ENCODE results near the gene DOCK2.

Gene DOCK2

DNA sequence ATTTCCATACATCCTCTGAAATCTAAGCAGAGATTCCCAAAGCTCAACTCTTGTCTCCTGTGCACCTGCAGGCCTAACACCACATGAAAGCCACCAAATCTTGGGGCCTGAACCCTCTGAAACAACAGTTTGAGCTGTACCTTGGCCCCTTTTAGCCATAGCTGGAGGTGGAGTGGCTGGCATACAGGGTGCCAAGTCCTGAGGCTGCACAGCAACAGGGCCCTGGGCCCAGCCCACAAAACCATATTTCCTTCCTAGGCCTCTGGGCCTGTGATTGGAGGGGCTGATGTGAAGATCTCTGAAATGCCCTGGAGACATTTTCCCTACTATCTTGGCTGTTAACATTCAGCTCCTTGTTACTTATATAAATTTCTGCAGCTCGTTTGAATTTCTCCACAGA, 26.5 kb downstream of the DOCK2 start:
- no peaks in the 10 kb centered on the region for H3K9me3 ChIP-seq (ENCODE audit: control insufficient read depth, insufficient read depth, low read depth, low read length)
- ChIA-PET POLR2A (no interaction called here), CTCF (no interaction called here)
- TF ChIP-seq ZIC2 (tag by site-specific recombination; IDR thresholded peaks at IDR 0.05) (no peak), ZNF626 (tag by site-specific recombination; IDR thresholded peaks at IDR 0.05) (no peak), ZNF214 (tag by site-specific recombination; IDR thresholded peaks at IDR 0.05; ENCODE audit: borderline replicate concordance) (no peak), ZNF274 (IDR thresholded peaks at IDR 0.05; ENCODE audit: low read length) (no peak), ZNF274 (tag by site-specific recombination; IDR thresholded peaks at IDR 0.05; ENCODE audit: borderline replicate concordance) (no peak), ZNF747 (tag by site-specific recombination; IDR thresholded peaks at IDR 0.05) (no peak), ZNF341 (tag by site-specific recombination; IDR thresholded peaks at IDR 0.05; ENCODE audit: low read depth) (no peak), HOXD13 (CRISPR knock-in tag; IDR thresholded peaks at IDR 0.05; ENCODE audit: borderline replicate concordance) (no peak), ZFP41 (tag by site-specific recombination; IDR thresholded peaks at IDR 0.05; ENCODE audit: borderline replicate concordance) (no peak), ZNF184 (tag by site-specific recombination; IDR thresholded peaks at IDR 0.05) (no peak), ZNF114 (tag by site-specific recombination; IDR thresholded peaks at IDR 0.05) (no peak), ZNF510 (tag by site-specific recombination; IDR thresholded peaks at IDR 0.05; ENCODE audit: insufficient replicate concordance) (no peak)
- TF ChIP-seq, protein P1, sequence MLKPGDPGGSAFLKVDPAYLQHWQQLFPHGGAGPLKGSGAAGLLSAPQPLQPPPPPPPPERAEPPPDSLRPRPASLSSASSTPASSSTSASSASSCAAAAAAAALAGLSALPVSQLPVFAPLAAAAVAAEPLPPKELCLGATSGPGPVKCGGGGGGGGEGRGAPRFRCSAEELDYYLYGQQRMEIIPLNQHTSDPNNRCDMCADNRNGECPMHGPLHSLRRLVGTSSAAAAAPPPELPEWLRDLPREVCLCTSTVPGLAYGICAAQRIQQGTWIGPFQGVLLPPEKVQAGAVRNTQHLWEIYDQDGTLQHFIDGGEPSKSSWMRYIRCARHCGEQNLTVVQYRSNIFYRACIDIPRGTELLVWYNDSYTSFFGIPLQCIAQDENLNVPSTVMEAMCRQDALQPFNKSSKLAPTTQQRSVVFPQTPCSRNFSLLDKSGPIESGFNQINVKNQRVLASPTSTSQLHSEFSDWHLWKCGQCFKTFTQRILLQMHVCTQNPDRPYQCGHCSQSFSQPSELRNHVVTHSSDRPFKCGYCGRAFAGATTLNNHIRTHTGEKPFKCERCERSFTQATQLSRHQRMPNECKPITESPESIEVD (tag by site-specific recombination; IDR thresholded peaks at IDR 0.05), result no peak
- TF ChIP-seq, protein P2, sequence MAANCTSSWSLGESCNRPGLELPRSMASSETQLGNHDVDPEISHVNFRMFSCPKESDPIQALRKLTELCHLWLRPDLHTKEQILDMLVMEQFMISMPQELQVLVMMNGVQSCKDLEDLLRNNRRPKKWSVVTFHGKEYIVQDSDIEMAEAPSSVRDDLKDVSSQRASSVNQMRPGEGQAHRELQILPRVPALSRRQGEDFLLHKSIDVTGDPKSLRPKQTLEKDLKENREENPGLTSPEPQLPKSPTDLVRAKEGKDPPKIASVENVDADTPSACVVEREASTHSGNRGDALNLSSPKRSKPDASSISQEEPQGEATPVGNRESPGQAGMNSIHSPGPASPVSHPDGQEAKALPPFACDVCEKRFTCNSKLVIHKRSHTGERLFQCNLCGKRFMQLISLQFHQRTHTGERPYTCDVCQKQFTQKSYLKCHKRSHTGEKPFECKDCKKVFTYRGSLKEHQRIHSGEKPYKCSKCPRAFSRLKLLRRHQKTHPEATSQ (tag by site-specific recombination; IDR thresholded peaks at IDR 0.05), result no peak
- no peak overlapping the region for H3K4me3 ChIP-seq (ENCODE audit: low read depth, low read length)
- H3K36me3 ChIP-seq (ENCODE audit: control insufficient read depth in 2 of 2, insufficient read depth in 1 of 2, low read length in 2 of 2), result no peaks in the 10 kb centered on the region
- H3K27ac ChIP-seq (ENCODE audit: extremely low read depth, low read depth, low read length), result no peak overlapping the region
- H3K4me1 ChIP-seq (ENCODE audit: control insufficient read depth, insufficient read depth, low read length), result no peaks in the 10 kb centered on the region

DNA sequence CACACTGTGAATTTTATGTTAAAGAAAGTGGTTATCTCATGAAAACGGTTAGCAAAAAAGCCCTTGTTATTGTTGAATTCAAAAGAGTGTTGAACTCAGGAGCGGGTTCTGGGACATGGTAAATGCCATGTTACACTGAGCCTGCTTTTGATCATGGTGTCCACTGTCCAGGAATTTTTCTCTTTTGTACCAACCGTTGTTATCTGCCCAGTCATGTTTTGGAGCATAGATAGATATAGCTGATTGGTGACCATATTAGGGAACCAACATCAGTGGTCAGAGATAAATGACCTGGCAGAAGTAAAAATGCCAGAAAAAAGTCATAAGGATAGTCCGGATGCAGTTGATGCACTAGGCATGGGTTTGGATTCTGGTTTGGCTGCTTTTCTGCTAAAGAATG, 29.3 kb downstream of the DOCK2 start:
- CTCF ChIA-PET, result no interaction called here
- POLR2A ChIA-PET, result no interaction called here
- Histone ChIP-seq H3K9me3 (ENCODE audit: control insufficient read depth, insufficient read depth, low read depth, low read length) (no peaks in the 10 kb centered on the region), H3K36me3 (ENCODE audit: control insufficient read depth in 2 of 2, insufficient read depth in 1 of 2, low read length in 2 of 2) (no peaks in the 10 kb centered on the region), H3K4me3 (ENCODE audit: low read depth, low read length) (no peak overlapping the region), H3K27ac (ENCODE audit: extremely low read depth, low read depth, low read length) (no peak overlapping the region), H3K4me1 (ENCODE audit: control insufficient read depth, insufficient read depth, low read length) (no peaks in the 10 kb centered on the region)
- TF ChIP-seq, protein P3, sequence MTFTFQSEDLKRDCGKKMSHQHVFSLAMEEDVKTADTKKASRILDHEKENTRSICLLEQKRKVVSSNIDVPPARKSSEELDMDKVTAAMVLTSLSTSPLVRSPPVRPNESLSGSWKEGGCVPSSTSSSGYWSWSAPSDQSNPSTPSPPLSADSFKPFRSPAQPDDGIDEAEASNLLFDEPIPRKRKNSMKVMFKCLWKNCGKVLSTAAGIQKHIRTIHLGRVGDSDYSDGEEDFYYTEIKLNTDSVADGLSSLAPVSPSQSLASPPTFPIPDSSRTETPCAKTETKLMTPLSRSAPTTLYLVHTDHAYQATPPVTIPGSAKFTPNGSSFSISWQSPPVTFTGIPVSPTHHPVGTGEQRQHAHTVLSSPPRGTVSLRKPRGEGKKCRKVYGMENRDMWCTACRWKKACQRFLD (tag by site-specific recombination; IDR thresholded peaks at IDR 0.05), result no peak
- TF ChIP-seq, protein P4, sequence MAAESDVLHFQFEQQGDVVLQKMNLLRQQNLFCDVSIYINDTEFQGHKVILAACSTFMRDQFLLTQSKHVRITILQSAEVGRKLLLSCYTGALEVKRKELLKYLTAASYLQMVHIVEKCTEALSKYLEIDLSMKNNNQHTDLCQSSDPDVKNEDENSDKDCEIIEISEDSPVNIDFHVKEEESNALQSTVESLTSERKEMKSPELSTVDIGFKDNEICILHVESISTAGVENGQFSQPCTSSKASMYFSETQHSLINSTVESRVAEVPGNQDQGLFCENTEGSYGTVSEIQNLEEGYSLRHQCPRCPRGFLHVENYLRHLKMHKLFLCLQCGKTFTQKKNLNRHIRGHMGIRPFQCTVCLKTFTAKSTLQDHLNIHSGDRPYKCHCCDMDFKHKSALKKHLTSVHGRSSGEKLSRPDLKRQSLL (tag by site-specific recombination; IDR thresholded peaks at IDR 0.05), result no peak
- TF ChIP-seq RBAK (tag by site-specific recombination; IDR thresholded peaks at IDR 0.05), result no peak
- no peak for TF ChIP-seq ZNF701 (tag by site-specific recombination; IDR thresholded peaks at IDR 0.05)
- no peak for TF ChIP-seq ZNF658 (tag by site-specific recombination; IDR thresholded peaks at IDR 0.05)
- TF ChIP-seq, protein P5, sequence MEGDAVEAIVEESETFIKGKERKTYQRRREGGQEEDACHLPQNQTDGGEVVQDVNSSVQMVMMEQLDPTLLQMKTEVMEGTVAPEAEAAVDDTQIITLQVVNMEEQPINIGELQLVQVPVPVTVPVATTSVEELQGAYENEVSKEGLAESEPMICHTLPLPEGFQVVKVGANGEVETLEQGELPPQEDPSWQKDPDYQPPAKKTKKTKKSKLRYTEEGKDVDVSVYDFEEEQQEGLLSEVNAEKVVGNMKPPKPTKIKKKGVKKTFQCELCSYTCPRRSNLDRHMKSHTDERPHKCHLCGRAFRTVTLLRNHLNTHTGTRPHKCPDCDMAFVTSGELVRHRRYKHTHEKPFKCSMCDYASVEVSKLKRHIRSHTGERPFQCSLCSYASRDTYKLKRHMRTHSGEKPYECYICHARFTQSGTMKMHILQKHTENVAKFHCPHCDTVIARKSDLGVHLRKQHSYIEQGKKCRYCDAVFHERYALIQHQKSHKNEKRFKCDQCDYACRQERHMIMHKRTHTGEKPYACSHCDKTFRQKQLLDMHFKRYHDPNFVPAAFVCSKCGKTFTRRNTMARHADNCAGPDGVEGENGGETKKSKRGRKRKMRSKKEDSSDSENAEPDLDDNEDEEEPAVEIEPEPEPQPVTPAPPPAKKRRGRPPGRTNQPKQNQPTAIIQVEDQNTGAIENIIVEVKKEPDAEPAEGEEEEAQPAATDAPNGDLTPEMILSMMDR (tag by site-specific recombination; IDR thresholded peaks at IDR 0.05), result no peak
- no peak for TF ChIP-seq ZNF510 (tag by site-specific recombination; IDR thresholded peaks at IDR 0.05; ENCODE audit: insufficient replicate concordance)
- TF ChIP-seq, protein P6, sequence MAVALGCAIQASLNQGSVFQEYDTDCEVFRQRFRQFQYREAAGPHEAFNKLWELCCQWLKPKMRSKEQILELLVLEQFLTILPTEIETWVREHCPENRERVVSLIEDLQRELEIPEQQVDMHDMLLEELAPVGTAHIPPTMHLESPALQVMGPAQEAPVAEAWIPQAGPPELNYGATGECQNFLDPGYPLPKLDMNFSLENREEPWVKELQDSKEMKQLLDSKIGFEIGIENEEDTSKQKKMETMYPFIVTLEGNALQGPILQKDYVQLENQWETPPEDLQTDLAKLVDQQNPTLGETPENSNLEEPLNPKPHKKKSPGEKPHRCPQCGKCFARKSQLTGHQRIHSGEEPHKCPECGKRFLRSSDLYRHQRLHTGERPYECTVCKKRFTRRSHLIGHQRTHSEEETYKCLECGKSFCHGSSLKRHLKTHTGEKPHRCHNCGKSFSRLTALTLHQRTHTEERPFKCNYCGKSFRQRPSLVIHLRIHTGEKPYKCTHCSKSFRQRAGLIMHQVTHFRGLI (tag by site-specific recombination; IDR thresholded peaks at IDR 0.05), result no peak
- no peak for TF ChIP-seq ZNF654 (tag by site-specific recombination; IDR thresholded peaks at IDR 0.05; ENCODE audit: low read depth)
- no peak for TF ChIP-seq GLIS2 (tag by site-specific recombination; IDR thresholded peaks at IDR 0.05)
- TF ChIP-seq ZNF214 (tag by site-specific recombination; IDR thresholded peaks at IDR 0.05; ENCODE audit: borderline replicate concordance), result no peak
- TF ChIP-seq, protein P7, sequence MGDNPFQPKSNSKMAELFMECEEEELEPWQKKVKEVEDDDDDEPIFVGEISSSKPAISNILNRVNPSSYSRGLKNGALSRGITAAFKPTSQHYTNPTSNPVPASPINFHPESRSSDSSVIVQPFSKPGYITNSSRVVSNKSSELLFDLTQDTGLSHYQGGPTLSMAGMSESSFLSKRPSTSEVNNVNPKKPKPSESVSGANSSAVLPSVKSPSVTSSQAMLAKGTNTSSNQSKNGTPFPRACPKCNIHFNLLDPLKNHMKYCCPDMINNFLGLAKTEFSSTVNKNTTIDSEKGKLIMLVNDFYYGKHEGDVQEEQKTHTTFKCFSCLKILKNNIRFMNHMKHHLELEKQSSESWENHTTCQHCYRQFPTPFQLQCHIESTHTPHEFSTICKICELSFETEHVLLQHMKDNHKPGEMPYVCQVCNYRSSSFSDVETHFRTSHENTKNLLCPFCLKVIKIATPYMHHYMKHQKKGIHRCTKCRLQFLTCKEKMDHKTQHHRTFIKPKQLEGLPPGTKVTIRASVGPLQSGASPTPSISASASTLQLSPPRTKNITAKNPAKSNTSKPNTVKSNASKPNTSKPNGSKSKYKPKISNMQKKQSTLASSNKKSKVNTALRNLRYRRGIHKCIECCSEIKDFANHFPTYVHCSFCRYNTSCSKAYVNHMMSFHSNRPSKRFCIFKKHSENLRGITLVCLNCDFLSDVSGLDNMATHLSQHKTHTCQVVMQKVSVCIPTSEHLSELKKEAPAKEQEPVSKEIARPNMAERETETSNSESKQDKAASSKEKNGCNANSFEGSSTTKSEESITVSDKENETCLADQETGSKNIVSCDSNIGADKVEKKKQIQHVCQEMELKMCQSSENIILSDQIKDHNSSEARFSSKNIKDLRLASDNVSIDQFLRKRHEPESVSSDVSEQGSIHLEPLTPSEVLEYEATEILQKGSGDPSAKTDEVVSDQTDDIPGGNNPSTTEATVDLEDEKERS (tag by site-specific recombination; IDR thresholded peaks at IDR 0.05), result no peak

Data from HEK293 (cell line).